ENCODE measurements around the gene CELA2B. TPM values are rescaled to one million over a fixed set of nuclear protein-coding genes. Genes with fewer than 3 reads are reported as not detected.
A peak's percentile ranks its signal among the peaks of the same experiment; 100 is the strongest.

CELA2B gene
- total and polyA plus RNA-seq, 9 of the 15 experiments (the other 6 are each of a cell fraction or from before 2014, with no cell fraction given), result 0.25 to 2.1 (median 0.38) TPM; not detected in 5

DNA sequence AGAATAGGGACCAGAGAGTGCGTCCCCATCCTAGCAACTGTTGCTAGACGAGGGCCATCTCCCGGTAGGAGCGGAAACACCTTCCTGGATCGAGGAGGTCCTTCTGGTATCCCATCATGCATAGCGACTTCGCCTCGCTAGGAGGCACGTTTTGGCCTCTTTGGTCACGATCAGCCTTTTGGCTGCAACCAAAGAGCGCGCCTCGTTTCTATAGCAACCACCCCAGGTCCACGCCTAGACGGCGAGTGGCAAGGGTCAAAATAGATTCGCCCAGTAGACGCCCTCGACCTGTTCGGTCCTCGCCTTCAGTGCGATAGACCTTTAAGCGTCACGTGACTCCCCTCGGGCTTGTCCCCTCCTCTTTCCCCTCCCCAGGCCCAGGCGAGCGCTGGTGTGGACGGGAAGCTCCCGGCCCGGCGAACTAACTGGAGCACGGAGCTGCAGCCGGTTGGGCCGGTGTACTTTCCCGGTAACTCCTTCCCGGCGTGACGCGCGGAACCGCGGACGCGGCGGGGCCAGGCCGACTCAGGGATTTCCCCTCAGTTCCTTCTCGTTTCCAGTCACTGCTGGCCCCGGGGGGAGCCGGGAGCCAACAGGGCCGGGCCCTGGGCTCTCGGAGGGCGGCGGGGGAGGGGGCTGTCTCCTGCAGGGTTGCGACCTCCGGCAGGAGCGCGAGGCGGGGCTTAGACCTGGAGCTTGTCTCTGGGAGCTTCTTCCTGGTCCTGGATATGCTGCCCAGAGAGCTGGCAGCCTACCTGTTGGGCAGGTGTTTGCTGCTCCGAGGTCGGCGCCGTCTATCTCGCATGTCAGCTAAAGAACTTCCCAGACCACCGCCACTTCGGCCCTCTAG, 50.8 kb downstream of the CELA2B start, which contains the start of gene DNAJC16 (continued):
- TF ChIP-seq ZNF174 (CRISPR knock-in tag; IDR thresholded peaks at IDR 0.05), result no peak
- TF ChIP-seq FOXJ2 (tag; IDR thresholded peaks at IDR 0.05), result peak; percentile 98
- peak; percentile 69 for TF ChIP-seq HDAC2 (IDR thresholded peaks at IDR 0.05)
- TF ChIP-seq, protein P1, sequence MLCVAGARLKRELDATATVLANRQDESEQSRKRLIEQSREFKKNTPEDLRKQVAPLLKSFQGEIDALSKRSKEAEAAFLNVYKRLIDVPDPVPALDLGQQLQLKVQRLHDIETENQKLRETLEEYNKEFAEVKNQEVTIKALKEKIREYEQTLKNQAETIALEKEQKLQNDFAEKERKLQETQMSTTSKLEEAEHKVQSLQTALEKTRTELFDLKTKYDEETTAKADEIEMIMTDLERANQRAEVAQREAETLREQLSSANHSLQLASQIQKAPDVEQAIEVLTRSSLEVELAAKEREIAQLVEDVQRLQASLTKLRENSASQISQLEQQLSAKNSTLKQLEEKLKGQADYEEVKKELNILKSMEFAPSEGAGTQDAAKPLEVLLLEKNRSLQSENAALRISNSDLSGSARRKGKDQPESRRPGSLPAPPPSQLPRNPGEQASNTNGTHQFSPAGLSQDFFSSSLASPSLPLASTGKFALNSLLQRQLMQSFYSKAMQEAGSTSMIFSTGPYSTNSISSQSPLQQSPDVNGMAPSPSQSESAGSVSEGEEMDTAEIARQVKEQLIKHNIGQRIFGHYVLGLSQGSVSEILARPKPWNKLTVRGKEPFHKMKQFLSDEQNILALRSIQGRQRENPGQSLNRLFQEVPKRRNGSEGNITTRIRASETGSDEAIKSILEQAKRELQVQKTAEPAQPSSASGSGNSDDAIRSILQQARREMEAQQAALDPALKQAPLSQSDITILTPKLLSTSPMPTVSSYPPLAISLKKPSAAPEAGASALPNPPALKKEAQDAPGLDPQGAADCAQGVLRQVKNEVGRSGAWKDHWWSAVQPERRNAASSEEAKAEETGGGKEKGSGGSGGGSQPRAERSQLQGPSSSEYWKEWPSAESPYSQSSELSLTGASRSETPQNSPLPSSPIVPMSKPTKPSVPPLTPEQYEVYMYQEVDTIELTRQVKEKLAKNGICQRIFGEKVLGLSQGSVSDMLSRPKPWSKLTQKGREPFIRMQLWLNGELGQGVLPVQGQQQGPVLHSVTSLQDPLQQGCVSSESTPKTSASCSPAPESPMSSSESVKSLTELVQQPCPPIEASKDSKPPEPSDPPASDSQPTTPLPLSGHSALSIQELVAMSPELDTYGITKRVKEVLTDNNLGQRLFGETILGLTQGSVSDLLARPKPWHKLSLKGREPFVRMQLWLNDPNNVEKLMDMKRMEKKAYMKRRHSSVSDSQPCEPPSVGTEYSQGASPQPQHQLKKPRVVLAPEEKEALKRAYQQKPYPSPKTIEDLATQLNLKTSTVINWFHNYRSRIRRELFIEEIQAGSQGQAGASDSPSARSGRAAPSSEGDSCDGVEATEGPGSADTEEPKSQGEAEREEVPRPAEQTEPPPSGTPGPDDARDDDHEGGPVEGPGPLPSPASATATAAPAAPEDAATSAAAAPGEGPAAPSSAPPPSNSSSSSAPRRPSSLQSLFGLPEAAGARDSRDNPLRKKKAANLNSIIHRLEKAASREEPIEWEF (CRISPR knock-in tag; IDR thresholded peaks at IDR 0.05), result no peak
- TF ChIP-seq, protein P2, sequence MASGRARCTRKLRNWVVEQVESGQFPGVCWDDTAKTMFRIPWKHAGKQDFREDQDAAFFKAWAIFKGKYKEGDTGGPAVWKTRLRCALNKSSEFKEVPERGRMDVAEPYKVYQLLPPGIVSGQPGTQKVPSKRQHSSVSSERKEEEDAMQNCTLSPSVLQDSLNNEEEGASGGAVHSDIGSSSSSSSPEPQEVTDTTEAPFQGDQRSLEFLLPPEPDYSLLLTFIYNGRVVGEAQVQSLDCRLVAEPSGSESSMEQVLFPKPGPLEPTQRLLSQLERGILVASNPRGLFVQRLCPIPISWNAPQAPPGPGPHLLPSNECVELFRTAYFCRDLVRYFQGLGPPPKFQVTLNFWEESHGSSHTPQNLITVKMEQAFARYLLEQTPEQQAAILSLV (tag; IDR thresholded peaks at IDR 0.05), result no peak
- 0 out of 2 replicates have a peak, but pooled peaks have one; percentile 5 for TF ChIP-seq MAFK (IDR thresholded peaks at IDR 0.05; ENCODE audit: low read length)
- TF ChIP-seq TOE1 (IDR thresholded peaks at IDR 0.05; ENCODE audit: borderline replicate concordance), result peak; percentile 100
- no peak for TF ChIP-seq TOE1 (CRISPR knock-in tag; IDR thresholded peaks at IDR 0.05; ENCODE audit: borderline replicate concordance, low read depth)
- TF ChIP-seq ZNF121 (CRISPR knock-in tag; conservative IDR thresholded peaks at IDR 0.05), result no peak
- no peak for TF ChIP-seq CCAR2 (IDR thresholded peaks at IDR 0.05; ENCODE audit: low read depth, low read length)
- TF ChIP-seq HDAC3 (IDR thresholded peaks at IDR 0.05; ENCODE audit: borderline replicate concordance, partially characterized antibody), result no peak
- TF ChIP-seq, protein P3, sequence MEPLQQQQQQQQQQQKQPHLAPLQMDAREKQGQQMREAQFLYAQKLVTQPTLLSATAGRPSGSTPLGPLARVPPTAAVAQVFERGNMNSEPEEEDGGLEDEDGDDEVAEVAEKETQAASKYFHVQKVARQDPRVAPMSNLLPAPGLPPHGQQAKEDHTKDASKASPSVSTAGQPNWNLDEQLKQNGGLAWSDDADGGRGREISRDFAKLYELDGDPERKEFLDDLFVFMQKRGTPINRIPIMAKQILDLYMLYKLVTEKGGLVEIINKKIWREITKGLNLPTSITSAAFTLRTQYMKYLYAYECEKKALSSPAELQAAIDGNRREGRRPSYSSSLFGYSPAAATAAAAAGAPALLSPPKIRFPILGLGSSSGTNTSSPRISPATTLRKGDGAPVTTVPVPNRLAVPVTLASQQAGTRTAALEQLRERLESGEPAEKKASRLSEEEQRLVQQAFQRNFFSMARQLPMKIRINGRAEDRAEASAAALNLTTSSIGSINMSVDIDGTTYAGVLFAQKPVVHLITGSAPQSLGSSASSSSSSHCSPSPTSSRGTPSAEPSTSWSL (CRISPR knock-in tag; IDR thresholded peaks at IDR 0.05; ENCODE audit: borderline replicate concordance), result no peak; the same call in 1 of the 2 replicates
- no peak for TF ChIP-seq PRMT5 (CRISPR knock-in tag; IDR thresholded peaks at IDR 0.05)
- TF ChIP-seq, protein P4, sequence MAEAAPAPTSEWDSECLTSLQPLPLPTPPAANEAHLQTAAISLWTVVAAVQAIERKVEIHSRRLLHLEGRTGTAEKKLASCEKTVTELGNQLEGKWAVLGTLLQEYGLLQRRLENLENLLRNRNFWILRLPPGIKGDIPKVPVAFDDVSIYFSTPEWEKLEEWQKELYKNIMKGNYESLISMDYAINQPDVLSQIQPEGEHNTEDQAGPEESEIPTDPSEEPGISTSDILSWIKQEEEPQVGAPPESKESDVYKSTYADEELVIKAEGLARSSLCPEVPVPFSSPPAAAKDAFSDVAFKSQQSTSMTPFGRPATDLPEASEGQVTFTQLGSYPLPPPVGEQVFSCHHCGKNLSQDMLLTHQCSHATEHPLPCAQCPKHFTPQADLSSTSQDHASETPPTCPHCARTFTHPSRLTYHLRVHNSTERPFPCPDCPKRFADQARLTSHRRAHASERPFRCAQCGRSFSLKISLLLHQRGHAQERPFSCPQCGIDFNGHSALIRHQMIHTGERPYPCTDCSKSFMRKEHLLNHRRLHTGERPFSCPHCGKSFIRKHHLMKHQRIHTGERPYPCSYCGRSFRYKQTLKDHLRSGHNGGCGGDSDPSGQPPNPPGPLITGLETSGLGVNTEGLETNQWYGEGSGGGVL (CRISPR knock-in tag; IDR thresholded peaks at IDR 0.05), result no peak
- TF ChIP-seq CHD2 (IDR thresholded peaks at IDR 0.05; ENCODE audit: low read depth, low read length), result peak; percentile 20; the same call in 1 of the 2 replicates
- peak; percentile 59 to 82; a peak in 2 of 4 replicates for TF ChIP-seq TEAD1 (CRISPR knock-in tag; IDR thresholded peaks at IDR 0.05)
- no peak for TF ChIP-seq CBFA2T3 (IDR thresholded peaks at IDR 0.05)
